Measurements from ENCODE around the gene SPOCK2.

GRCh38 chr10:72068126-72068765, 20.1 kb downstream of the SPOCK2 start:
- no peak for TF ChIP-seq CTCF (IDR thresholded peaks at IDR 0.05 in 2 of 3, conservative IDR thresholded peaks at IDR 0.05 in 1 of 3; ENCODE audit: control insufficient read depth in 2 of 3, extremely low read depth in 1 of 3, insufficient read depth in 1 of 3, low read depth in 3 of 3, low read length in 3 of 3)
- no peak for TF ChIP-seq MEF2B (IDR thresholded peaks at IDR 0.05; ENCODE audit: partially characterized antibody, poor library complexity, severe bottlenecking)
- TF ChIP-seq SIN3A (IDR thresholded peaks at IDR 0.05; ENCODE audit: low read depth, low read length) = no peak
- no peak for TF ChIP-seq TBL1XR1 (IDR thresholded peaks at IDR 0.05; ENCODE audit: low read depth, low read length)
- no peak for TF ChIP-seq TAF1 (IDR thresholded peaks at IDR 0.05; ENCODE audit: borderline replicate concordance, low read depth, low read length)
- TF ChIP-seq PKNOX1 (IDR thresholded peaks at IDR 0.05) = no peak
- TF ChIP-seq USF2 (IDR thresholded peaks at IDR 0.05; ENCODE audit: borderline replicate concordance, low read depth, low read length) = no peak
- TF ChIP-seq MXI1 (IDR thresholded peaks at IDR 0.05; ENCODE audit: low read depth, low read length) = no peak
- TF ChIP-seq ZNF24 (IDR thresholded peaks at IDR 0.05) = no peak
- no peak for TF ChIP-seq NR2F1 (conservative IDR thresholded peaks at IDR 0.05)
- no peak for TF ChIP-seq ATF3 (IDR thresholded peaks at IDR 0.05; ENCODE audit: borderline replicate concordance, extremely low read depth, low read depth, low read length)
- no peak for TF ChIP-seq CREB1 (IDR thresholded peaks at IDR 0.05; ENCODE audit: low read depth)

All from GM12878 (cell line).